KOPT-K1 (cell line): ENCODE measurements around the gene PCDH12.

Experiments used
- H3K27ac ChIP-seq: fragments of 200-600 bp; sonication (generic); 2 replicates; pipeline ENCODE4 v1.5.1; 2016; ENCODE audit warnings: antibody characterized with exemption, mild to moderate bottlenecking, low read depth, low read length; ENCODE audit not compliant: poor library complexity, severe bottlenecking
- H3K36me3 ChIP-seq: fragments of 200-600 bp; sonication (generic); 2 replicates; pipeline ENCODE4 v1.5.1; 2017; ENCODE audit warnings: antibody characterized with exemption, mild to moderate bottlenecking, low read length, moderate library complexity; ENCODE audit not compliant: insufficient read depth
- H3K9me3 ChIP-seq: fragments of 200-600 bp; sonication (generic); 2 replicates; pipeline ENCODE4 v1.5.1; 2017; ENCODE audit warnings: antibody characterized with exemption, low read length, mild to moderate bottlenecking; ENCODE audit not compliant: insufficient read depth, poor library complexity, severe bottlenecking

PCDH12 gene

DNA sequence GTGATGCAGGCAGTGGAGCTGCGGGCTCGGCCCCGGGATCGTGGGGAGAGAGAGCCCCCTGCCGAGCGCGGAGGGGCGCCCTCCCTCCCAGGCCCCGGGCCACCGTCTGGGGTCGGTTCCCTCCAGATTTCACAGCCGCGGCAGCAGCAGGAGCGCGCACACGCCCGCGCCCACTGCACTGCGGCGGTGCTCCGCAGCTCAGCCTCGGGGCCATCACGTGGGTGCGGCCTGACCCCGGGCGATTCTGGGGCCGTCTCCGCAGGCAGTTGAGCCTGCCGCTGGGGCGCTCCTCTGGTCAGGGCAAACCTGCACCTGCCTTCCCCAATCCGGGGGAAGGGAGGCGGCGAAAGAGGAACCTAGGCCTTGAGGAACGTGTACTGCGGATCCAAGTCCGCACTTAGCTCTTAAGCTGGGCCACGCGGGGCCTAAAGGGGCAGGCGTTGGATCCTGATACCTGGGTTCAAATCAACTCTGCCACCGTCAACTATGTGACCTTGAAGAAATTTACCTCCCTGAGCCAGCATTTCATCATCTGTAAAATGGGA is 43.7 kb downstream of the PCDH12 start:
- Histone ChIP-seq H3K9me3 (no peaks in the 10 kb centered on the region), H3K27ac (no peak overlapping the region), H3K36me3 (no peaks in the 10 kb centered on the region)

DNA sequence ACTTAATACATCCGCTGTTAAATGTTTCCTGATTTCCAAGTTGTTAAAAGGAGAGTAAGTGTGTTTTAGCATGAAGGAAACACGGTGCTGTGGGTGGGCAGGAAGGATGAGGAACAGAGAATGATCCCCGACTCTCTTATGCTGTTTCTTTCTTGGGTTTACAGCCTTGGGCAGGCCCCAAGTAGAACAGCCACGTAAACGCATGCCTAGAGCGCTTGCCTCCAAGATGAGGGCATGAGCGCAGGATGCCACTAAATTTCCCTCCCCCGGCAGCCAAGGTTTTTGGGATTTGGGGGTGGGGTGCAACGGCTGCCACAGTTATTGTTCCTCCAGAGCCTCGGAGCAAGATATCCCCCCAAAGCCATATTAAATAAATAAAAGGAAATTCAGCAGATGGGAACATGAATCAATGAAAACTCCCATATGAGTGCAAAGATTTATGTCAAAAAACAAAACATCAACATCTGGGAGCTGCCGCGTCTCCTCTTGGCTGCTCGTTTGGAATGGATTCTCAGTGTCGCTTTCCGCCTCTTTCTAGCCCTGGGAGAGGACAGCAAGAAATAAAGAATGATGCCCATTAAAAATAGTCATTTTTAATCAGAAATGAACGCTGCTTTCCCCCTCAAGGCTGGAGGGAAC is 44.3 kb downstream of the PCDH12 start:
- no peak overlapping the region for H3K27ac ChIP-seq
- H3K36me3 ChIP-seq: no peaks in the 10 kb centered on the region
- no peaks in the 10 kb centered on the region for H3K9me3 ChIP-seq

GRCh38 chr5:141910271-141910673 is 47.7 kb downstream of the PCDH12 start:
- Histone ChIP-seq H3K36me3 (no peaks in the 10 kb centered on the region), H3K27ac (no peak overlapping the region), H3K9me3 (peaks cover 13% of the 10 kb centered on the region)

- H3K27ac ChIP-seq: no peak overlapping the region
- no peaks in the 10 kb centered on the region for H3K36me3 ChIP-seq
- peaks cover 15% of the 10 kb centered on the region for H3K9me3 ChIP-seq
Observed at GRCh38 chr5:141909212-141909611, 48.8 kb downstream of the PCDH12 start.

GRCh38 chr5:141908796-141909195 is 49.2 kb downstream of the PCDH12 start:
- H3K36me3 ChIP-seq: no peaks in the 10 kb centered on the region
- no peak overlapping the region for H3K27ac ChIP-seq
- peaks cover 15% of the 10 kb centered on the region for H3K9me3 ChIP-seq

GRCh38 chr5:141906972-141907371 is 51.0 kb downstream of the PCDH12 start:
- Histone ChIP-seq H3K27ac (no peak overlapping the region), H3K36me3 (no peaks in the 10 kb centered on the region), H3K9me3 (peaks cover 15% of the 10 kb centered on the region)

GRCh38 chr5:141906517-141906916 is 51.5 kb downstream of the PCDH12 start:
- Histone ChIP-seq H3K27ac (no peak overlapping the region), H3K9me3 (peaks cover 15% of the 10 kb centered on the region), H3K36me3 (no peaks in the 10 kb centered on the region)

GRCh38 chr5:141904551-141904950 is 53.5 kb downstream of the PCDH12 start:
- no peak overlapping the region for H3K27ac ChIP-seq
- H3K36me3 ChIP-seq: no peaks in the 10 kb centered on the region
- H3K9me3 ChIP-seq: peaks cover 15% of the 10 kb centered on the region

DNA sequence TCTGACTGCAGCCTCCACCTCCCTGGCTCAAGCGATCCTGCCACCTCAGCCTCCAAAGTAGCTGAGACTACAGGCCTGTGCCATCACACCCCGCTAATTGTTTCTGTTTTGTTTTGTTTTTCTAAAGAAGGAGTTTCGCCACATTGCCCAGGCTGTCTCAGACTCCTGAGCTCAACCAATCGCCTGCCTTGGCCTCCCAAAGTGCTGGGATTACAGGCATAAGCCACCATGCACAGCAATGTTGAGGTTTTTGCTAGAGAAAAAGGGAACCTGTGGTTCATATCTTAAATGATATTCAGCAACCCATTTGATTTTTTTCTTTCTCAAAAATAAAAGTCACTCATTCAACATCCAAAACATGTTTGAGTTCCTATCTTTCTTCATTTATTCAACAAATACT is 54.7 kb downstream of the PCDH12 start:
- no peak overlapping the region for H3K27ac ChIP-seq
- no peaks in the 10 kb centered on the region for H3K36me3 ChIP-seq
- peaks cover 15% of the 10 kb centered on the region for H3K9me3 ChIP-seq

GRCh38 chr5:141902015-141902814 is 55.8 kb downstream of the PCDH12 start:
- Histone ChIP-seq H3K9me3 (peaks cover 15% of the 10 kb centered on the region), H3K36me3 (no peaks in the 10 kb centered on the region), H3K27ac (no peak overlapping the region)

GRCh38 chr5:141898448-141899049 is 59.5 kb downstream of the PCDH12 start:
- no peaks in the 10 kb centered on the region for H3K9me3 ChIP-seq
- H3K27ac ChIP-seq: no peak overlapping the region
- no peaks in the 10 kb centered on the region for H3K36me3 ChIP-seq

- H3K9me3 ChIP-seq: no peaks in the 10 kb centered on the region
- H3K27ac ChIP-seq: no peak overlapping the region
- H3K36me3 ChIP-seq: no peaks in the 10 kb centered on the region
Observed at GRCh38 chr5:141897425-141897824, 60.6 kb downstream of the PCDH12 start.
